ENCODE measurements around the gene MME. TPM values are rescaled to one million over a fixed set of nuclear protein-coding genes. Genes with fewer than 3 reads are reported as not detected.

The MME gene
- total RNA-seq, 1 experiment from 2014 or later, result 0.52 TPM

- H3K36me3 ChIP-seq (ENCODE audit: control insufficient read depth, insufficient read depth, low read length), result no peaks in the 10 kb centered on the region
- H3K27me3 Mint-ChIP-seq (ENCODE audit: insufficient read depth, unreplicated experiment), result no peaks in the 10 kb centered on the region
- no peaks in the 10 kb centered on the region for H3K4me1 Mint-ChIP-seq (ENCODE audit: low read depth, unreplicated experiment)
- no peaks in the 10 kb centered on the region for H3K9me3 ChIP-seq
- ChIA-PET POLR2A (no interaction called here), CTCF (no interaction called here)
- H3K36me3 Mint-ChIP-seq (ENCODE audit: insufficient read depth, unreplicated experiment), result no peaks in the 10 kb centered on the region
- intact Hi-C loops (cut with micrococcal nuclease; ENCODE audit: unreplicated experiment), result no loop called here
- no peak overlapping the region for H3K4me3 Mint-ChIP-seq (ENCODE audit: unreplicated experiment)
- H3K27me3 ChIP-seq (replicated peaks; ENCODE audit: control insufficient read depth, insufficient read depth, low read length), result no peaks in the 10 kb centered on the region
- no peak for DNase-seq
- BruUV-seq (replicated peaks), result no TSS peak
- H3K4me3 ChIP-seq (ENCODE audit: low read depth, low read length), result no peak overlapping the region
- H3K4me1 ChIP-seq, result no peaks in the 10 kb centered on the region
- no peak for TF ChIP-seq CTCF (IDR thresholded peaks at IDR 0.05; ENCODE audit: insufficient read depth in 1 of 2, low read depth in 1 of 2, low read length in 1 of 2, severe bottlenecking in 1 of 2, unreplicated experiment in 1 of 2)
- no peaks in the 10 kb centered on the region for H3K9me3 Mint-ChIP-seq (ENCODE audit: unreplicated experiment)
- H3K27ac Mint-ChIP-seq (ENCODE audit: unreplicated experiment), result no peak overlapping the region
Observed at GRCh38 chr3:155093261-155093660, 13.1 kb downstream of the MME start.

- Mint-ChIP-seq H3K9me3 (ENCODE audit: unreplicated experiment) (no peaks in the 10 kb centered on the region), H3K36me3 (ENCODE audit: insufficient read depth, unreplicated experiment) (no peaks in the 10 kb centered on the region), H3K27me3 (ENCODE audit: insufficient read depth, unreplicated experiment) (no peaks in the 10 kb centered on the region), H3K4me1 (ENCODE audit: low read depth, unreplicated experiment) (no peaks in the 10 kb centered on the region), H3K27ac (ENCODE audit: unreplicated experiment) (no peak overlapping the region), H3K4me3 (ENCODE audit: unreplicated experiment) (no peak overlapping the region)
- no peak for DNase-seq
- BruUV-seq (replicated peaks), result no TSS peak
- ChIA-PET CTCF (no interaction called here), POLR2A (no interaction called here)
- intact Hi-C loops (cut with micrococcal nuclease; ENCODE audit: unreplicated experiment), result no loop called here
- Histone ChIP-seq H3K27me3 (replicated peaks; ENCODE audit: control insufficient read depth, insufficient read depth, low read length) (no peaks in the 10 kb centered on the region), H3K36me3 (ENCODE audit: control insufficient read depth, insufficient read depth, low read length) (no peaks in the 10 kb centered on the region), H3K4me1 (no peaks in the 10 kb centered on the region), H3K9me3 (no peaks in the 10 kb centered on the region), H3K4me3 (ENCODE audit: low read depth, low read length) (no peak overlapping the region)
- TF ChIP-seq CTCF (IDR thresholded peaks at IDR 0.05; ENCODE audit: insufficient read depth in 1 of 2, low read depth in 1 of 2, low read length in 1 of 2, severe bottlenecking in 1 of 2, unreplicated experiment in 1 of 2), result no peak
Observed at GRCh38 chr3:155096303-155097008, 16.3 kb downstream of the MME start.

GRCh38 chr3:155097009-155097349 is 16.9 kb downstream of the MME start:
- POLR2A ChIA-PET, result no interaction called here
- CTCF ChIA-PET, result no interaction called here
- Histone ChIP-seq H3K27me3 (replicated peaks; ENCODE audit: control insufficient read depth, insufficient read depth, low read length) (no peaks in the 10 kb centered on the region), H3K9me3 (no peaks in the 10 kb centered on the region), H3K36me3 (ENCODE audit: control insufficient read depth, insufficient read depth, low read length) (no peaks in the 10 kb centered on the region), H3K4me1 (no peaks in the 10 kb centered on the region), H3K4me3 (ENCODE audit: low read depth, low read length) (no peak overlapping the region)
- Mint-ChIP-seq H3K9me3 (ENCODE audit: unreplicated experiment) (no peaks in the 10 kb centered on the region), H3K4me1 (ENCODE audit: low read depth, unreplicated experiment) (no peaks in the 10 kb centered on the region), H3K27ac (ENCODE audit: unreplicated experiment) (no peak overlapping the region), H3K4me3 (ENCODE audit: unreplicated experiment) (no peak overlapping the region), H3K27me3 (ENCODE audit: insufficient read depth, unreplicated experiment) (no peaks in the 10 kb centered on the region), H3K36me3 (ENCODE audit: insufficient read depth, unreplicated experiment) (no peaks in the 10 kb centered on the region)
- no peak for DNase-seq
- TF ChIP-seq CTCF (IDR thresholded peaks at IDR 0.05; ENCODE audit: insufficient read depth in 1 of 2, low read depth in 1 of 2, low read length in 1 of 2, severe bottlenecking in 1 of 2, unreplicated experiment in 1 of 2), result no peak
- no TSS peak for BruUV-seq (replicated peaks)
- intact Hi-C loops (cut with micrococcal nuclease; ENCODE audit: unreplicated experiment), result no loop called here

Data from Caco-2 (cell line).